HG03575 (cell line): ENCODE results near the gene CIAO3.

Source experiments
- ATAC-seq: cut with Tn5 transposase; IDR thresholded peaks from one replicate; pipeline ENCODE4 v1.9.1; 2021; ENCODE audit not compliant: unreplicated experiment, insufficient number of reproducible peaks, low FRiP score; ENCODE audit errors: extremely low read depth

CIAO3 gene

DNA sequence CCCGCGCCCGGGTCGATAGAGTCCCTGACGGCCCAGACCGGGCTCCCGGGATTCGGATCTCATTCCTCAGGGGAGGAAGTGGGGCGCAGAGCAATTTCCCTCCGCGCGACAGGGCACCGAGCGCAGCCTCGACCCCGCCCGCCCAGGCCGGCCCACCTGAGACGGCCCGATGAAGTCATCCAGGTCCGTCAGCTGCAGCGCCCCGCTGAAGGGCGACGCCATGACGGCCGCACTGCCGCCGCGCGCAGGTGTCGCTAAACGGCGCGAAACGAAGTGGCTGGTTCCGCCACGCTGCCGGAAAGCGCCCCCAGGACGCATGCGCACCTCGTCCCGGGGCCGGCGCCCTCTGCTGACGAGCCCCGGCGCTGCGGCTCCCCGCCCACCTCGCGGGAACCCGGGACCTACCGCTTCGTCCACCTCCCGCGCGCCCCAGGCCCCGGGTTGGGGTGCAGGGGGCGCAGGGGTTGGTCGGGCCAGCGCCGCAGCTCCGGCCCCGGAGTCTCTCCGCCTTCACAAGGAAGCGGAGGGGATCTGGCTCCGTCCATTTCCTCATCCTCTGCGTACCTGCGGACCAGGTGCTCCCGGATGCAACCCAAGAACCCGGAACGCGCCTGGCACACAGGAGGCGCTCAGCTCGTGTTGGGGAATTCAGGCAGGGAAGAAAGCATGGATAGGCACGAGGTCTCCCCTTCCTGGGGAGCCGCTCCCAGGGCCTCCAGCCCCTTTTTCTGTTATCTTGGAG is at the start of gene CIAO3:
Gene CIAO3, minus strand, starts transcription at position 234 of the 742 bp plus-strand sequence. Its CDS starts 12 bp downstream, at position 222.
- no peak for ATAC-seq

DNA sequence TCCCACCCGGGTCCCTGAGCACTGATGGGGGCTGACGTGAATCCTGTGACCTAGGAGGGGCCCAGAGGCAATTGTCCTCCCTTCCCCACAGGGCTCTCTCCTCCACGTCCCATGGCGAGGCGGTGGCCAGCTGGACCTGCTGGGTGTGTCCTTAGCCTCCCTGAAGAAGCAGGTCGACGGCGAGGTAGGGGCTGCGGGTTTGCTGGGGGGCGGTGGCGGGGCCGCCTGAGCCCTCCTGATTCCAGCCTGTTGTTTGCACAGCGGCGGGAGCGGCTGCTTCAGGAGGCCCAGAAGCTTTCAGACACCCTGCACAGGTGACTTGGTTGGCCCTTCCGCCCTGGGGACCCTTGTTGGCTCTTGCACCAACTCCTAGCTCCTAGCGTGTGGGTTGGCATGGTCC is 49.3 kb upstream of the CIAO3 start:
- ATAC-seq = no peak

DNA sequence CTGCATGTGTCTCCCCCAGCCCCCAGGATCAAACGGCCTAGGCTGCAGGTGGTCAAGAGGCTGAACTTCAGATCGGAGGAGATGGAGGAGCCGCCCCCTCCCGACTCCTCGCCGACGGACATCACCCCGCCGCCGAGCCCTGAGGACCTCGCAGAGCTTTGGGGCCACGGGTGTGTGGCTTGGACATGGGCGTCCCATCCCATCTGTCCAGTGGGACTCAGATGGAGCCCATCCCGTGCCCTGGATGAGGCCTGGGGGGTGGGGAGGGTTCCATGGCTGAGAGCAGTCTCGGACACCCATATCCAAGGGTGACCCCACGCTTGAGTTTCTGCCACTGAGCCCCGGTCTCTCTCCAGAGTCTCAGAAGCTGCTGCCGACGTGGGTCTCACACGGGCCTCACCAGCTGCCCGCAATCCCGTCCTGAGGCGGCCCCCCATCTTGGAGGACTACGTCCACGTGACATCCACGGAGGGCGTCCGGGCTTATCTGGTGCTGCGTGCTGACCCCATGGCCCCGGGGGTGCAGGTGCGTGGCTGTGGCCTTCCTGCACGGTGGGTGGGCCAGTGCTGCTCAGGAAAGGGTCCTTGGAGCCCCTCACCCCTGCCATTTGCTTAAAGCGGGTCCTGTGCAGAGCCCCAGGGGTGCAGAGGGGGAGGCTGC is 48.5 kb upstream of the CIAO3 start:
- no peak for ATAC-seq

DNA sequence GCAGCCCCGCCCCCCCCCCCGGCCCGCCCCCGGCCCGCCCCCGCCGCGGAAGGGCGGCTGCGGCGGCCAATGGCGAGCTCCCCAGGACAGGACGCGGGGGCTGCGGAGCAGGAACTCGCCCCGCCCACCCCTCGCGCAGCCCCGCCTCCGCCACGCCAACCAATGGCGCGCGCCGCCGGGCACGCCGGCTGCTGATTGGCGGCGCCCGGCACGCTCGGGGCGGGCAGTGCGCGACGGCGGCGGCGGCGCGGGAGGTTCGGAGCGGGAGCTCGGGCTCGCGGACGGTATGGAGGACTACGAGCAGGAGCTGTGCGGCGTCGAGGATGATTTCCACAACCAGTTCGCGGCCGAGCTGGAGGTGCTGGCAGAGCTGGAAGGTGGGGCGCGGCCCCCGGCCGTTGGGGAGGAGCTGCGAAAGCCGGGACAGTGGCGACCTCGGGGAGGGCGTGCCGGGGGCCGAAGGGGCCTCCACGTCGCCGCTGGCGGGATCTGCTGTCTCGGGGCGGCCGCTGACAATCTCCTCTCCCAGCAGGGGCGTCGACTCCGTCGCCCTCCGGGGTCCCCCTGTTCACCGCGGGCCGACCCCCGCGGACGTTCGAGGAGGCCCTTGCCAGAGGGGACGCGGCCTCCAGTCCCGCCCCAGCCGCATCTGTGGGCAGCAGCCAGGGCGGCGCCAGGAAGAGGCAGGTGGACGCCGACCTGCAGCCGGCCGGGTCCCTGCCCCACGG is 47.8 kb upstream of the CIAO3 start, which contains the start of gene CHTF18:
Gene CHTF18, plus strand, starts transcription at position 222 of the 728 bp plus-strand sequence. Its CDS starts 65 bp downstream, at position 287.
- ATAC-seq = no peak

DNA sequence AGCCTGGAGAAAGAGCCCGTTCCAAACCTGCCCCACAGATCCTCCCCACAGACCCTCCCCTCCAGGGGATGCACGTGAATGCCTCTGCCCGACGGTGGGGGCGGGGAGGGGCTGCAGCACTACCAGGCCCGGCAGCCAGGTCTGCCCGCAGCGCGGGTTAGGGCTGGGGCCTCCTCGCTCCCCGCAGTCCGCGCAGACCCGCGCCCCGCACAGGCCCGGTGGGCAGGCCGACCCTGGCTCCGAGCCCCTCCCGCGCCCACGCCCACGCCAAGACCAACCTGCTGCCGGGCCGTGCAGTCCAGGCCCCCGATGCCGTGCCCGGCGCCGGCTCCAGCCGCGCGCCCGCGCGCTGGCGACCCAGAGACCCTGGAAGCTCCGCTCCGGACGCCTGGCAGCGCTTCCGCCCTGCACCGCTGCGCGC is 47.2 kb upstream of the CIAO3 start, which contains the start of gene RPUSD1:
Gene RPUSD1, minus strand, starts transcription at position 404 of the 421 bp plus-strand sequence. CDS start 644 bp downstream, outside the sequence.
- ATAC-seq = no peak

DNA sequence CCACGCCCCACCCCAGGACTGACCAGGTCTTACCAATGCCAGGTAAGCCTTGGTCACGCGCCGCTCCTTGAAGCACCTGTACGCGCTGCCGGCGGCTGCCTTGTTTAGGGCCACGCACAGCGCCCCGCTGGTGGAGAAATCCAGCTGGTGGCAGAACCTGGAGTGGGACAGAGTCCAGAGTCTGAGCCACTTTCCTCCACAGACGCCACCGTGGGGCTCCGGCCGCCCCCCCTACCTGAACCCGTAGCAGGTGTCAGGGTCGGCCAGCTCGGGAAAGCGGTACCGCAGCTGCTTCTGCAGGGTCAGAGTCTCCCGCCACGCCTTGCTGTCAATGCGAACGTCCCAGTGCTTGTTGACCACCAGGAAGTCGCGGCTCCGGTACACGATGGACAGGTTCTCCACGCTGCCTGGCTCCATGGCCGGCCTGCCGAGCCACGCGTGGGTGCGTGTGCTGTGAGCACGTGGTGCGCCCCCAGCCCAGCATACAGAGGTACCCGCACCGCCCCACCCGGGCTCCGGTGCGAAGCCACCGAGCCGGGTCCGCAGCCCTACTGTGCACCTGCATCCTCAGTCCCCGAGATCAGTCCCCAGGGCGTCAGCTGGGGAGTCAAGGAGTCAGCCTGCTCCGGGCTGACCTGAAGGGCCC is 46.6 kb upstream of the CIAO3 start:
- ATAC-seq = no peak

DNA sequence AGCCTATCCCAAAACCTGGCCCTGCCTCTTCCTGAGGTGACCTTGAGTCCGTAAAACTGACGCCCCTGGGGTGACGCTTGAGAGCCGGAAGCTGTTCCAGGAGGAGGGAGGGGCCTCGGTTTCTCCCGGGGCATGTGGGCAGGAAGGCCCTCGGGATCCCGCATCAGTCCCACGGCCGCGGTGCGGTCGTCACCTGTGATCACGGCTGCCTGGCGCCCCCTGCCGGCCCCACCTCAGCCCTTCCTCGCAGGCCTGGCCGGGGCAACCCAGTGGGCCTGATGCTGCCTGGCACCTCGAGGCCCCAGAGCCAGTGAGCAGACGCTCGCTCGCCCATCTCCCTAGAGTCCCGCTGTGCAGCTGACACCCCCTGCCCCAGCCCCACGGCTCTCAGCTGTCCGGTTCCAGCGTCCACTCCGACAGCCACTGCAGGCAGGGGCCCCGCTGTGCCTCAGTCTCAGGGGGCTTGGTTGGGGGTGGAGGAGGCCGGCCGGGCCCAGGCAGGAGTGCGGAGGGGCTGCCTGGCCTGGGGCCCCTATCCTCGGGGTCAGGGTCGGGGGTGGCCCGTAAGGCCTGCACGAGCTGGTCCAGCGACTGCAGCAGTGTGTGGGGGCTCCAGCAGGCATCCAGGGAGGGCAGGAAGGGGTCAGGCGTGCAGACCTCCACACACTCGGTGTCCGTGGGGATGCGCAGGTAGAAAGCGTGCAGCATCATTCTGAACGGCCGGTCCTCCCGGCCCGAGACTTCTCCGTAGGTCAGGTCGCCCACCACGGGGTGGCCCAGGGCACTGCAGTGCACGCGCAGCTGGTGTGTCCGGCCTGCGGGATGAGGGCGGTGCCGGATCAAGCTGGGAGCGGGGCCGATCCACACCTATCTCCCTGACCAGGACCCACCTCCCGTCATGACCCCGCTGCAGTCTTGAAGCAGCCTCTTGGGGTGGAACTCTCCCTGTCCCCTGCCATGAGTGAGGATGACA is 45.1 kb upstream of the CIAO3 start:
- no peak for ATAC-seq

DNA sequence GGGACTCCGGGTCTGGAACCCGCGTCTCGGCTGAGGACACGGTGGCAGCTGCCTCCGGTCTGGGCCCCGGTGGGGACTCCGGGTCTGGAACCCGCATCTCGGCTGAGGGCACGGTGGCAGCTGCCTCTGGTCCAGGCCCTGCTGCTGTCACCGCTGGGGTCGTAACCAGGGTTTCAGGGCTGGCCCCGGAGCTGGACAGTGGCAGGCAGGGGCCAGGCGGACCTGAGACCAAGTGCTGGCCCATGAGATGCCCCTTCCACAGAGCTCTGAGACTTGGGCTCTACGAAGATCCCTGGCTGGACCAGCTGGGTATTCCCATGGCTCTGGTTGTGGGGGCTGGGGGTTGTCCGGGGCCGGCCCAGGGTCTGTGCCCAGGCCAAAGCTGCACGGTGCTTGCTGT is 43.6 kb upstream of the CIAO3 start:
- ATAC-seq = no peak

DNA sequence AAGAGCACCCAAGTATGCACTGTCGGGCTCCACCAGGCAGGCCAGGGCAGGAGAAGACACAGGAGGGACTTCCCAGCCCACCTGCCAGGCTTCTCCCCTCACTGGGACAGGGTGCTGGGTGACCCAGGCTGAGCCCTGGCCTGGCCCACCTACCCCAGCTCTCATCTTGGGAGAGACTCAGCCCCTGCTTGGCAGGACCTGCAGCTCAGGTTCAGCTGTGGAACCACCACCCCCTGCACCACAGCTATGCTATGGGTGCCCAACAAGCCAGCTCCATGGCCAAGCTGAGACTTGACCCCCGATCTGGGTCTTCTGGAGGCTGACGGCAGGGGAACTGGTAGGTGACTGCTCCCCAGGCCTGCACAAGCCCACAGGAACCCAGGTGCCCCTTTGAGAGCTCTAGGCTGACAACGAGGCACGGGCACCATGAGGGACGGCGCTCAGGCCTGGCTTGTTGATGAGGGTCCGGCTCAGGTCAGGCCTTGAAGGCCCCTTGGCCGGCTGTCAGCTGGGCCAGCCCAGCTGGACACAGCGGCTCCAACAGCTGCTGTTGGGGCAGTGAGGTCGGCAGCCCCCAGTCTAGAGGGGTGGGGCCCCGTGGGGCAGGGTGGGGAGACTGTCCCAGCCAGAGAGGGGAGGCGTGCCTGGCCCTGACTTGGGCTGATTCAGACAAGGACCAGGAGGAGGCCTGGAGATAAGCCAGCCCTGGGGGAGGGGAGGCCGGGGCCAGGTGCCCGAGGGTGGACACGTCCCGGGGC is 42.8 kb upstream of the CIAO3 start:
- no peak for ATAC-seq

DNA sequence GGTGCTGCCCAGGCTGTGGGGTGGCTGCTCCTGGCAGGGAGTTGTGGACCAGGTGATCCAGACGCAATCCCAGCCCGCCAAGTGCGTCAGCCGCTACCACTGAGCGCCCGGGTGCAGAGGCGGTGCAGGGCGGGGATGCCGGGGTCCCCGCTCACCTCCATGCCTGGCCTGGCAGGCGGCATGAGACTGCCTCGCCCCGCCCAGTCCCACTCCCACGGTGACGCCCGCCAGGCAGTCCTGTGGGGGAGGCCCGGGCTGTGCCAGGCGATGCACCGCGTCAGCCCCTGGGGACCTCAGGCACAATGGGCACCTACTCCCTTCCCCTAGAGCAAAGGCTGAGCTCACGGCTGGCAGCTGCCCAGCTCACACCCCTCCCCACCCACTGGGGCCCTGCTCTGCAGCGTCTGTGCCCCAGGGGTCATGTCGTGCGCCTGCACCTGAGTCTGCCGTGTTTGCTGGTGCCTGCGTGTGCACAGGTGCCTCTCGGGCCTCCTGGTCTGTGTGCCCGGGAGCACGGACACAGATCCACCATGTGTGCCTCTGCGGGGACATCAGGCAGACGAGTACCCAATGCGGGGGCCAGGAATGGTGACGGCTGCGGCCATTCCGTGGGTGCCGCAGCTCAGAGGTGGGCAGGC is 42.1 kb upstream of the CIAO3 start:
- ATAC-seq = no peak

DNA sequence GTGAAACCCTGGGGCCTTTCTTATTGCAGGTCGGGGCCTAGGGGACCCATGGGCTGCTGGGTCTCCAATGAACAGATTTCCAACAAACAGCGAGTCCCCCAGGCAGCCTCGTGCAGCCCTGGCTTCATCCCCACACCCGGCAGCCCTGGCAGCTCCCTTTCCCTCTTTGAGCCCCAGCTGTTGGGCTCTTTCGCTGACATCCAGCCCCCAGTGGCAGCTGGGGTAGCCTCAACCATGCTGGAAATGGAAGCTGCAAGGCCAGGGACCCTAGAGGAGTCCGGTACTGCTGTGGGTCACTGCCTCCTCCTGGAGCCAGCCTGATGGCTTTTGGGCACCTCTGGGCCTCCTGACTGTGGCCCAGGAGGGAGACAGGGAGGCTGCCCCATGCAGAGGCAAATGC is 41.5 kb upstream of the CIAO3 start:
- no peak for ATAC-seq

DNA sequence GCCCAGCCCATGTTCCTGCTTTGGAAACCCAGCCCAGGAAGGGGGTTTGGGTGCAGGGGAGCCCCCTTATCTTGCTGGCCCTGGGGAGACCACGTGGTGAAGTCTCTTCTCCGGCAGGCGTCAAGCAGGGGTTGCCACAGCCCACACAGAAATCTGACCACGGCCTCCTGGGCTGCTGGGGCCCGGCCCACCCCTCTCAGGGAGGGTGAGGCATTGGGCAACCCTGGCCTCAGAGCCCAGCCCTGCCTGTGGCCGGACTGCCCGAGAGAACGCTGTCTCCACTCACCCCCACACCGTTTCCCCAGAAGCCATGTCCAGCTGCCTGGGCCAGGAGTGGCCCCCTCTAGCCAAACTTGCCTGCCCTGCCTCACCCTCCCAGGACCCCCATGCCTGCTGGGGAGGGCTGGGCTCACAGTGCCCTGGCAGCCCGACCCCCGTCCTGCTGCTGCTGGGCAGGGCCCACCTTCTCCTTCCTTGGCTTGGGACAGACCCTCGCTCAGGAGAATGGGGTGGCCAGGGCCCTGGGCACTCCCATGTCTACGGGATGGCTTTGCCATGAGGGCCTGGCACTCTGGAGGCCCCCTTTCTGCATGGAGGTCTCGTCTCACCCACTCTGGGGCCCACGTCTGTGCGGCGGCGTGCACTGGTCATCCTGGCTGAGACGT is 40.7 kb upstream of the CIAO3 start:
- ATAC-seq = no peak

DNA sequence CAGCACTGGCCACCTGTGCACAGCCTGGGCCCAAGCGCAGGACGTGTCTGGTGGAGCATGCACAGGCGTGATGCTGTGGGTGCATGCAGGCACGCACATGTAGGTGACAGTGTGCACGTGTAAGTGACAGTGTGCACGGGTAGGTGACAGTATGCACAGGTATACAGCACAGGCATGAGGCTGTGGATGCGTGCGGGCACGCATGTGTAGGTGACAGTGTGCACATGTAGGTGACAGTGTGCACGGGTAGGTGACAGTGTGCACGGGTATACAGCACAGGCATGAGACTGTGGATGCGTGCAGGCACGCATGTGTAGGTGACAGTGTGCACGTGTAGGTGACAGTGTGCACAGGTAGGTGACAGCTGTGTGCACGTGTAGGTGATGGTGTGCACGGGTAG is 39.5 kb upstream of the CIAO3 start:
- no peak for ATAC-seq

DNA sequence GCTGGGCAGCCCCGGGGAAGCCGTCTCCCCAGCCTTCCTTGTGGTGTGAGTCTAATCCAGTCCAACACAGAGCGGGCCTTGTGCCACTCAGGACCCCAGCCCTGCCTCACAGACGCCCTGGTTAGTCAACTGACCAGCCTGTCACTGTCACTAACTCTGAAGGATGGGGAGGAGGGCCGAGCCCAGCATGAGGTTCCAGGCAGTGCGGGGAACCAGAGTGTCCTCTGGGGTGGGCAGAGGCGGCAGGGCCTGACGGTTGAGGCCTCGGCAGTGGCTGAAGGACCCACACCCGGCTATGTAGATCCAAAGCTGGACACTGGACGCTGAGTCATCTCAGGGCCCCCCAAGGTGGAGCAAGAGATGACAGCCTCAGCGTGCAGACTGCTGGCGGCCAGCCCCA is 38.8 kb upstream of the CIAO3 start:
- ATAC-seq = no peak

DNA sequence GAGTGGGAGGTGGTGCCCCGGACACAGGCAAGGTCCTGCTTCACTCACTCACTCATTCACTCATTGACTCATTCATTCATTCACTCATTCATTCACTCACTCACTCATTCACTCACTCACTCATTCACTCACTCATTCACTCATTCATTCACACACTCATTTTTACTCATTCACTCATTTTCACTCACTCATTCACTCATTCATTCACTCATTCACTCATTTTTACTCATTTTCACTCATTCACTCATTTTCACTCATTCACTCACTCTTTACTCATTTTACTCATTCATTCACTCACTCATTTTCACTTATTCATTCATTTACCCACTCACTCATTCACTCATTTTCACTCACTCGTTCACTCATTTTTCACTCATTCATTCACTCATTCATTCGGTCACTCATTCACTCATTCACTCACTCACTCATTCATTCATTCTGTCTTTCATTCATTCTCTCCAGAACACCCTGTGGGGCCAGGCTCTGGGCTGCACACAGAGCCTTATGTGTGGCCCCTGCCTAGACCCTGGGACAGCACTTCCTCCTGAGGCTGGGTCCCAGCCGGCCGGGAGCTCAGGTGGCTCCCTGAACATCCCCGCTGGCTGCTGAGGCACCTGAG is 38.2 kb upstream of the CIAO3 start:
- ATAC-seq = no peak

DNA sequence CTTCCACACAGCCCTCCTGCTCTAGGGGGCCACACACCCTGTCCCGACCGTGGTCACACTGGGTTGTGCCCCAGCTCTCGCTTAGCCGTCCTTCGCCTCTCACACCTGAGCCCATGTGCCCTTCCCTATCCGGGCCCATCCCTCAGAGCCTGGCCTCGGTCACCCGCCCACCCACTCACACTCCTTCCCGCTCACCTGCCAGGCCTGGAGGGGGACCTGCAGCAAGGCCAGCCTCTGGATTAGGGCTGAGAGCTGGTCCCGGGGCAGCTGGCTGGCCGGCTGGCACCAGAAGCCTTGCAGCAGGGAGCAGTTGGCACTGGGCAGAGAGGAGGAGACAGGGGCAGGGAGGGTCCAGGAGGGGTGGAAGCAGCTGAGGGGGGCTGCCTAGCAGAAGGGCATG is 37.6 kb upstream of the CIAO3 start:
- no peak for ATAC-seq
